ENCODE results near the gene BAG1. TPM values are rescaled to one million over a fixed set of nuclear protein-coding genes. Genes with fewer than 3 reads are reported as not detected.
A peak's percentile ranks its signal among the peaks of the same experiment; 100 is the strongest.

Gene BAG1
- total RNA-seq, 4 donors from 2014 or later, result 81.5 to 244 (median 158) TPM

- in situ Hi-C loops (cut with MboI; ENCODE audit: low sequenced_read_pairs in 4 of 4), result loop anchor here in 1 of 4 donors (25.0 kb wide), 1 partner anchor 174 kb away; the partner anchor contains the start of gene NOL6
- Histone ChIP-seq H3K27ac (peak overlapping the region; percentile 93 to 100 (median 94)), H3K4me3 (no peak overlapping the region), H3K9me3 (no peaks in the 10 kb centered on the region), H3K36me3 (no peaks in the 10 kb centered on the region), H3K4me1 (peaks cover 30 to 31% of the 10 kb centered on the region in 2 donors), H3K27me3 (no peaks in the 10 kb centered on the region)
- intact Hi-C loops (cut with DNase I; ENCODE audit: low total_unique reads), result loop anchor here (5.0 to 10.0 kb wide), 3 partner anchors 84 to 179 kb away; partner anchors contain the start of gene AQP7
- TF ChIP-seq POLR2A (IDR thresholded peaks at IDR 0.05), result no peak
- no peak for TF ChIP-seq CTCF (IDR thresholded peaks at IDR 0.05 in 4 of 5, conservative IDR thresholded peaks at IDR 0.05 in 1 of 5)
- no peak for DNase-seq
- no peak for ATAC-seq
Measured at GRCh38 chr9:33288235-33288634, 23.7 kb upstream of the BAG1 start.

GRCh38 chr9:33287087-33287490 is 22.6 kb upstream of the BAG1 start:
- peak in 1 of 2 donors; percentile 58 for DNase-seq
- peaks cover 0 to 6% of the 10 kb centered on the region in 2 donors for H3K36me3 ChIP-seq
- in situ Hi-C loops (cut with MboI; ENCODE audit: low sequenced_read_pairs in 4 of 4), result loop anchor here in 1 of 4 donors (25.0 kb wide), 1 partner anchor 175 kb away; the partner anchor contains the start of gene NOL6
- intact Hi-C loops (cut with DNase I; ENCODE audit: low total_unique reads), result loop anchor here (5.0 to 10.0 kb wide), 3 partner anchors 85 to 180 kb away; partner anchors contain the start of gene AQP7
- peaks cover 18 to 19% of the 10 kb centered on the region in 2 donors for H3K4me1 ChIP-seq
- TF ChIP-seq CTCF (IDR thresholded peaks at IDR 0.05 in 4 of 5, conservative IDR thresholded peaks at IDR 0.05 in 1 of 5), result peak; percentile 60 to 75 (median 65)
- TF ChIP-seq POLR2A (IDR thresholded peaks at IDR 0.05), result no peak
- peak; percentile 22 to 45 for ATAC-seq
- H3K9me3 ChIP-seq, result no peaks in the 10 kb centered on the region
- no peak overlapping the region for H3K4me3 ChIP-seq
- no peaks in the 10 kb centered on the region for H3K27me3 ChIP-seq
- peak overlapping the region; percentile 93 to 100 (median 94) for H3K27ac ChIP-seq

- Histone ChIP-seq H3K27ac (no peak overlapping the region), H3K9me3 (no peaks in the 10 kb centered on the region), H3K4me1 (peaks cover 7 to 9% of the 10 kb centered on the region in 2 donors), H3K27me3 (no peaks in the 10 kb centered on the region), H3K4me3 (no peak overlapping the region), H3K36me3 (peaks cover 0 to 22% of the 10 kb centered on the region in 2 donors)
- intact Hi-C loops (cut with DNase I; ENCODE audit: low total_unique reads) (loop anchor here (5.0 to 10.0 kb wide), 3 partner anchors 87 to 182 kb away; partner anchors contain the start of gene AQP7), in situ Hi-C loops (cut with MboI; ENCODE audit: low sequenced_read_pairs in 4 of 4) (loop anchor here in 1 of 4 donors (25.0 kb wide), 1 partner anchor 177 kb away; the partner anchor contains the start of gene NOL6)
- DNase-seq (no peak), ATAC-seq (no peak)
- TF ChIP-seq POLR2A (IDR thresholded peaks at IDR 0.05) (no peak), CTCF (IDR thresholded peaks at IDR 0.05 in 4 of 5, conservative IDR thresholded peaks at IDR 0.05 in 1 of 5) (no peak)
Measured at GRCh38 chr9:33285502-33285901, 21.0 kb upstream of the BAG1 start.

GRCh38 chr9:33277484-33277883 is 13.0 kb upstream of the BAG1 start:
- no peak overlapping the region for H3K27ac ChIP-seq
- ATAC-seq, result no peak
- peaks cover 5 to 95% of the 10 kb centered on the region in 2 donors for H3K36me3 ChIP-seq
- H3K27me3 ChIP-seq, result no peaks in the 10 kb centered on the region
- in situ Hi-C loops (cut with MboI; ENCODE audit: low sequenced_read_pairs in 4 of 4) (loop anchor here in 1 of 4 donors (25.0 kb wide), 1 partner anchor 185 kb away; the partner anchor contains the start of gene NOL6), intact Hi-C loops (cut with DNase I; ENCODE audit: low total_unique reads) (no loop called here)
- no peak overlapping the region for H3K4me3 ChIP-seq
- H3K9me3 ChIP-seq, result no peaks in the 10 kb centered on the region
- DNase-seq, result no peak
- H3K4me1 ChIP-seq, result peaks cover 0 to 2% of the 10 kb centered on the region in 2 donors
- TF ChIP-seq POLR2A (IDR thresholded peaks at IDR 0.05) (no peak), CTCF (IDR thresholded peaks at IDR 0.05 in 4 of 5, conservative IDR thresholded peaks at IDR 0.05 in 1 of 5) (no peak)

Data from gastrocnemius medialis (tissue), 4 donors.